OCI-LY7 (cell line): ENCODE data around the gene LHX4. TPM values are rescaled to one million over a fixed set of nuclear protein-coding genes. Genes with fewer than 3 reads are reported as not detected.

Source experiments
- BruUV-seq: library from RNA; stranded (reverse); fragments of 400-500 nt; replicated peaks from 2 replicates; lab custom pipeline; 2021; lab: Mats Ljungman, UMichigan
- CTCF ChIA-PET: fragments of 300-600 bp; sonication (Branson Sonifier 250); formaldehyde crosslinking; loops from one replicate; lab custom pipeline; 2022; ENCODE audit warnings: antibody characterized with exemption; ENCODE audit not compliant: unreplicated experiment; lab: Charles Lee
- POLR2A ChIA-PET: fragments of 300-600 bp; sonication (Branson Sonifier 250); formaldehyde crosslinking; loops from one replicate; lab custom pipeline; 2022; ENCODE audit warnings: antibody characterized with exemption; lab: Charles Lee
- DNase-seq: peaks from one replicate; pipeline ENCODE4 v3.0.0-alpha.2; 2015; ENCODE audit warnings: low spot score
- H2AFZ ChIP-seq: fragments of 200-600 bp; sonication (generic), shearing (Covaris generic); 2 replicates; pipeline ENCODE4 v1.6.1; 2014; ENCODE audit warnings: mild to moderate bottlenecking, antibody characterized with exemption, low read length, moderate library complexity
- H3K27ac ChIP-seq: fragments of 200-600 bp; sonication (generic); 2 replicates; pipeline ENCODE4 v1.5.1; 2014; ENCODE audit warnings: mixed run types, low read depth, mild to moderate bottlenecking, moderate library complexity, low read length, inconsistent platforms; ENCODE audit not compliant: poor library complexity, severe bottlenecking
- H3K36me3 ChIP-seq: fragments of 200-600 bp; sonication (generic); 2 replicates; pipeline ENCODE4 v1.6.1; 2014; ENCODE audit warnings: mild to moderate bottlenecking, antibody characterized with exemption, low read length, moderate library complexity, mixed read lengths; ENCODE audit not compliant: insufficient read depth
- H3K4me1 ChIP-seq: fragments of 200-600 bp; sonication (generic); 2 replicates; pipeline ENCODE4 v1.5.1; 2014; ENCODE audit warnings: mild to moderate bottlenecking, low read length; ENCODE audit not compliant: insufficient read depth, poor library complexity, severe bottlenecking
- H3K4me2 ChIP-seq: fragments of 200-600 bp; sonication (generic); 2 replicates; pipeline ENCODE4 v1.6.1; 2014; ENCODE audit warnings: mild to moderate bottlenecking, low read length
- H3K4me3 ChIP-seq: fragments of 200-600 bp; sonication (generic); 2 replicates; pipeline ENCODE4 v1.5.1; 2014; ENCODE audit warnings: mild to moderate bottlenecking, low read depth, low read length; ENCODE audit not compliant: poor library complexity, severe bottlenecking
- H3K79me2 ChIP-seq: fragments of 200-600 bp; sonication (generic); 2 replicates; pipeline ENCODE4 v1.6.1; 2016; ENCODE audit warnings: low read depth, mild to moderate bottlenecking, low read length, moderate library complexity, mixed read lengths; ENCODE audit not compliant: insufficient read depth
- H3K9me2 ChIP-seq: fragments of 200-600 bp; sonication (generic); 2 replicates; pipeline ENCODE4 v1.6.1; 2016; ENCODE audit warnings: mild to moderate bottlenecking, low read length, mixed read lengths; ENCODE audit not compliant: insufficient read depth
- H3K9me3 ChIP-seq: fragments of 200-600 bp; sonication (generic); 2 replicates; pipeline ENCODE4 v1.6.1; 2014; ENCODE audit warnings: mild to moderate bottlenecking, mixed run types, low read length, mixed read lengths
- H4K20me1 ChIP-seq: fragments of 200-600 bp; sonication (generic); 2 replicates; pipeline ENCODE4 v1.6.1; 2014; ENCODE audit warnings: mild to moderate bottlenecking, antibody characterized with exemption, low read length, moderate library complexity, mixed read lengths; ENCODE audit not compliant: insufficient read depth
- EZH2phosphoT487 ChIP-seq: fragments of 200-600 bp; sonication (generic); IDR thresholded peaks from 2 replicates; pipeline ENCODE4 v1.6.1; 2018; ENCODE audit warnings: low read depth, borderline replicate concordance, mild to moderate bottlenecking, mixed run types, antibody characterized with exemption, low read length, moderate library complexity, mixed read lengths
- intact Hi-C: fragments of 100-400 bp; cut with micrococcal nuclease; formaldehyde crosslinking; loops from one replicate; pipeline ENCODE4 v1.10.0; 2022; ENCODE audit not compliant: unreplicated experiment
- total RNA-seq, 2 experiments: library from RNA; depleted of rRNA in 1 of 2; stranded (reverse); fragments of >200 nt in 1 of 2; shearing (Covaris generic) in 1 of 2; gene quantifications; 2 replicates each; pipeline ENCODE4 v1.2.3, GENCODE V29; 2014 to 2022
- TF ChIP-seq, protein P1 (sequence below): fragments of 200-600 bp; sonication (generic); conservative IDR thresholded peaks from 2 replicates; pipeline ENCODE4 v1.5.1; 2014; ENCODE audit warnings: mild to moderate bottlenecking, antibody characterized with exemption, low read length, moderate library complexity, mixed read lengths

The LHX4 gene
- total RNA-seq, 2 experiments from 2014 or later = 0.06 TPM; not detected in 1

DNA sequence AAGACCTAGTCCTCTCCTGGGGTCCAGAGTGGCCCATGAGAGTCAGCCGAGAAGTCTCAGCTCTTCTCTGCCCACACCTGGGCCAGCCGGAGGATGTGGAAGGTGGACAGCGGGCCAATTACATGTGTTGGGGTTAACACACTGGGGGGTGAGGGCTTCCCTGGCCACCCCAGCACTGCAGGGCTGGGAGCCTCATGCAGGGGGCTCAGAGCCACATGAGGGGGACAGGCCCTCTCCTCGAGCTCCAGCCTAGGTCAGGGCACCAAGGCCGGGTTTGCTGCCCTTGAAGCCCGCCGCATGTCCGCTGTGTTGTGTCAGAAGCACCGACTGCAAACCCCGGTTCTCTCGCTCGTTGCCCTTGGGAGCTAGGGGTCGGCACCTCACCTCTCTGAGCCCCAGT lies 30.5 kb downstream of the LHX4 start:
- H2AFZ ChIP-seq = no peak overlapping the region
- no peaks in the 10 kb centered on the region for H4K20me1 ChIP-seq
- no peaks in the 10 kb centered on the region for H3K79me2 ChIP-seq
- H3K36me3 ChIP-seq = no peaks in the 10 kb centered on the region
- H3K27ac ChIP-seq = no peak overlapping the region
- no peak for DNase-seq
- intact Hi-C loops = no loop called here
- ChIA-PET POLR2A (interaction anchor here (0.6 to 1.2 kb wide), 2 partner anchors 22 to 154 kb away, joined by 3 to 8 read pairs; no protein-coding TSS in a partner anchor), CTCF (no interaction called here)
- no peaks in the 10 kb centered on the region for H3K9me2 ChIP-seq
- no peak overlapping the region for H3K4me3 ChIP-seq
- no peaks in the 10 kb centered on the region for H3K4me1 ChIP-seq
- no peaks in the 10 kb centered on the region for H3K9me3 ChIP-seq
- TF ChIP-seq EZH2phosphoT487 = no peak
- TF ChIP-seq, protein P1, sequence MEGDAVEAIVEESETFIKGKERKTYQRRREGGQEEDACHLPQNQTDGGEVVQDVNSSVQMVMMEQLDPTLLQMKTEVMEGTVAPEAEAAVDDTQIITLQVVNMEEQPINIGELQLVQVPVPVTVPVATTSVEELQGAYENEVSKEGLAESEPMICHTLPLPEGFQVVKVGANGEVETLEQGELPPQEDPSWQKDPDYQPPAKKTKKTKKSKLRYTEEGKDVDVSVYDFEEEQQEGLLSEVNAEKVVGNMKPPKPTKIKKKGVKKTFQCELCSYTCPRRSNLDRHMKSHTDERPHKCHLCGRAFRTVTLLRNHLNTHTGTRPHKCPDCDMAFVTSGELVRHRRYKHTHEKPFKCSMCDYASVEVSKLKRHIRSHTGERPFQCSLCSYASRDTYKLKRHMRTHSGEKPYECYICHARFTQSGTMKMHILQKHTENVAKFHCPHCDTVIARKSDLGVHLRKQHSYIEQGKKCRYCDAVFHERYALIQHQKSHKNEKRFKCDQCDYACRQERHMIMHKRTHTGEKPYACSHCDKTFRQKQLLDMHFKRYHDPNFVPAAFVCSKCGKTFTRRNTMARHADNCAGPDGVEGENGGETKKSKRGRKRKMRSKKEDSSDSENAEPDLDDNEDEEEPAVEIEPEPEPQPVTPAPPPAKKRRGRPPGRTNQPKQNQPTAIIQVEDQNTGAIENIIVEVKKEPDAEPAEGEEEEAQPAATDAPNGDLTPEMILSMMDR = no peak
- no peak overlapping the region for H3K4me2 ChIP-seq
- no TSS peak for BruUV-seq

GRCh38 chr1:180261030-180261429 lies 31.0 kb downstream of the LHX4 start:
- Histone ChIP-seq H2AFZ (no peak overlapping the region), H3K9me2 (no peaks in the 10 kb centered on the region), H3K4me1 (no peaks in the 10 kb centered on the region), H4K20me1 (no peaks in the 10 kb centered on the region), H3K9me3 (no peaks in the 10 kb centered on the region), H3K4me2 (no peak overlapping the region), H3K79me2 (no peaks in the 10 kb centered on the region), H3K36me3 (no peaks in the 10 kb centered on the region), H3K4me3 (no peak overlapping the region), H3K27ac (no peak overlapping the region)
- no TSS peak for BruUV-seq
- CTCF ChIA-PET = no interaction called here
- POLR2A ChIA-PET = interaction anchor here (0.6 to 1.2 kb wide), 4 partner anchors 21 to 225 kb away, joined by 3 to 8 read pairs (median 3); no protein-coding TSS in a partner anchor
- DNase-seq = no peak
- TF ChIP-seq, protein P1 = no peak
- TF ChIP-seq EZH2phosphoT487 = no peak
- intact Hi-C loops = no loop called here

DNA sequence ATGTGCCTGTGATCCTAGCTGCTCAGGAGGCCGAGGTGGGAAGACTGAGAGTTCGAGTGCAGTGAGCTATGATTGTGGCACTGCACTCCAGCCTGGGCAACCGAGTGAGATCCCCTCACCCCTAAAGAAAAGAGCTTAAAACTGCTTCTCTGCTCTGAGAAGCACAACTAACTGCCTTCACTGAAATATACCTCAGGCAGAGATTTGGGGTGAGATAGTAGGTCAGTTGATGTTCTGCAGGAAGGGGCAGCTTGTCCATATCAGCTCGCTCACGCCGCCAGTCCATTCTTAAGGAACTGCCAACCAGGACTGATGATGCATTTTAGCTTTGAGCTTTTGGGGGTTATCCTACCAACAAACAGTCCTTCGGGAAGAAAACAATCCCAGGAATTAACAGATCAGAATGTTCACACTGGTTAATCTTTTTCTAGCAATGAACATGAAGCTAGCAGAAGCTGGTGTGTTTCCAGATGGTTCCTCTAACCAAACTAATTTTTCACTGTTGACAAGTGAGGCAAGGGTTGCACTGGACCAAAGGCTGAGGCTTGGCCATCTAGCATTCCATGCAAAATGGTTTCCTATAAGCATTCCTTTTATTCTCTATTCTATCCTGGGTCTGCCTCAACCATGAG lies 31.6 kb downstream of the LHX4 start:
- no peaks in the 10 kb centered on the region for H3K4me1 ChIP-seq
- TF ChIP-seq, protein P1 = no peak
- no peak for TF ChIP-seq EZH2phosphoT487
- CTCF ChIA-PET = no interaction called here
- intact Hi-C loops = no loop called here
- no TSS peak for BruUV-seq
- no peaks in the 10 kb centered on the region for H4K20me1 ChIP-seq
- no peak overlapping the region for H2AFZ ChIP-seq
- H3K4me3 ChIP-seq = no peak overlapping the region
- no peak overlapping the region for H3K27ac ChIP-seq
- no peak overlapping the region for H3K4me2 ChIP-seq
- DNase-seq = no peak
- no peaks in the 10 kb centered on the region for H3K36me3 ChIP-seq
- H3K9me3 ChIP-seq = no peaks in the 10 kb centered on the region
- H3K9me2 ChIP-seq = no peaks in the 10 kb centered on the region
- no peaks in the 10 kb centered on the region for H3K79me2 ChIP-seq
- POLR2A ChIA-PET = interaction anchor here (0.6 to 1.2 kb wide), 5 partner anchors 24 to 237 kb away, joined by 3 to 4 read pairs (median 3); no protein-coding TSS in a partner anchor
